Amniotic stem cell (primary cell): Measurements from ENCODE around the gene CARD9.

Source experiments
- DNase-seq: peaks from one replicate; lab custom pipeline; 2025; lab: John Stamatoyannopoulos, UW

CARD9 gene

GRCh38 chr9:136380381-136380780 lies 6.9 kb upstream of the CARD9 start:
- no peak for DNase-seq

- no peak for DNase-seq
These were observed 6.4 kb upstream of the CARD9 start for GRCh38 chr9:136379891-136380290.

GRCh38 chr9:136379401-136379800 lies 5.9 kb upstream of the CARD9 start:
- DNase-seq = no peak

GRCh38 chr9:136379003-136379287 lies 5.5 kb upstream of the CARD9 start:
- no peak for DNase-seq

- DNase-seq = no peak
These were observed 4.9 kb upstream of the CARD9 start for GRCh38 chr9:136378170-136379002.

GRCh38 chr9:136377341-136378169 lies 4.1 kb upstream of the CARD9 start:
- DNase-seq = no peak

- DNase-seq = no peak
These were observed 3.0 kb upstream of the CARD9 start for GRCh38 chr9:136376457-136376856.

- no peak for DNase-seq
These were observed 1.6 kb upstream of the CARD9 start for GRCh38 chr9:136375096-136375495.

GRCh38 chr9:136374183-136374575 lies 710 bp upstream of the CARD9 start:
- no peak for DNase-seq

- DNase-seq = no peak
These were observed 739 bp downstream of the CARD9 start for GRCh38 chr9:136372561-136373299.

- DNase-seq = no peak
These were observed 1.5 kb downstream of the CARD9 start for GRCh38 chr9:136372006-136372405.

- DNase-seq = no peak
These were observed 2.0 kb downstream of the CARD9 start for GRCh38 chr9:136371533-136371880.

- DNase-seq = no peak
These were observed 2.6 kb downstream of the CARD9 start for GRCh38 chr9:136370687-136371532.

GRCh38 chr9:136370037-136370436 lies 3.4 kb downstream of the CARD9 start:
- no peak for DNase-seq

GRCh38 chr9:136368190-136368589 lies 5.3 kb downstream of the CARD9 start:
- no peak for DNase-seq

GRCh38 chr9:136367296-136368145 lies 5.9 kb downstream of the CARD9 start:
- no peak for DNase-seq

GRCh38 chr9:136366826-136367225 lies 6.6 kb downstream of the CARD9 start:
- no peak for DNase-seq

- no peak for DNase-seq
These were observed 7.7 kb downstream of the CARD9 start for GRCh38 chr9:136365775-136366222.

- DNase-seq = no peak
These were observed 8.3 kb downstream of the CARD9 start for GRCh38 chr9:136364942-136365774.
